ENCODE measurements around the gene KLHL18. TPM values are rescaled to one million over a fixed set of nuclear protein-coding genes. Genes with fewer than 3 reads are reported as not detected.
A peak's percentile ranks its signal among the peaks of the same experiment; 100 is the strongest.

The KLHL18 gene
- total RNA-seq, 1 donor from 2014 or later: 41.8 TPM

- H3K27ac Mint-ChIP-seq (ENCODE audit: unreplicated experiment): no peak overlapping the region
- no peaks in the 10 kb centered on the region for H3K9me3 Mint-ChIP-seq (ENCODE audit: unreplicated experiment)
- H3K27me3 Mint-ChIP-seq (ENCODE audit: unreplicated experiment): no peaks in the 10 kb centered on the region
- H3K4me1 Mint-ChIP-seq (ENCODE audit: unreplicated experiment): peaks cover 18% of the 10 kb centered on the region
- peaks cover 12% of the 10 kb centered on the region for H3K36me3 Mint-ChIP-seq (ENCODE audit: low read depth, unreplicated experiment)
- no peak for TF ChIP-seq CTCF (IDR thresholded peaks at IDR 0.05; ENCODE audit: unreplicated experiment)
- no peak for DNase-seq (ENCODE audit: low spot score)
- H3K4me3 Mint-ChIP-seq (ENCODE audit: unreplicated experiment): peak overlapping the region; percentile 60
These were observed 103.1 kb downstream of the KLHL18 start for GRCh38 chr3:47385796-47386195.

- no peak for TF ChIP-seq CTCF (IDR thresholded peaks at IDR 0.05; ENCODE audit: unreplicated experiment)
- H3K4me1 Mint-ChIP-seq (ENCODE audit: unreplicated experiment): peaks cover 9% of the 10 kb centered on the region
- DNase-seq (ENCODE audit: low spot score): no peak
- H3K27ac Mint-ChIP-seq (ENCODE audit: unreplicated experiment): no peak overlapping the region
- peaks cover 10% of the 10 kb centered on the region for H3K36me3 Mint-ChIP-seq (ENCODE audit: low read depth, unreplicated experiment)
- peaks cover 3% of the 10 kb centered on the region for H3K27me3 Mint-ChIP-seq (ENCODE audit: unreplicated experiment)
- H3K9me3 Mint-ChIP-seq (ENCODE audit: unreplicated experiment): no peaks in the 10 kb centered on the region
- no peak overlapping the region for H3K4me3 Mint-ChIP-seq (ENCODE audit: unreplicated experiment)
These were observed 110.2 kb downstream of the KLHL18 start for GRCh38 chr3:47392933-47393332.

- peak overlapping the region; percentile 83 for H3K27ac Mint-ChIP-seq (ENCODE audit: unreplicated experiment)
- peaks cover 6% of the 10 kb centered on the region for H3K36me3 Mint-ChIP-seq (ENCODE audit: low read depth, unreplicated experiment)
- peaks cover 3% of the 10 kb centered on the region for H3K27me3 Mint-ChIP-seq (ENCODE audit: unreplicated experiment)
- peak overlapping the region; percentile 57 for H3K4me3 Mint-ChIP-seq (ENCODE audit: unreplicated experiment)
- DNase-seq (ENCODE audit: low spot score): no peak
- no peak for TF ChIP-seq CTCF (IDR thresholded peaks at IDR 0.05; ENCODE audit: unreplicated experiment)
- H3K9me3 Mint-ChIP-seq (ENCODE audit: unreplicated experiment): no peaks in the 10 kb centered on the region
- H3K4me1 Mint-ChIP-seq (ENCODE audit: unreplicated experiment): peaks cover 9% of the 10 kb centered on the region
These were observed 111.6 kb downstream of the KLHL18 start for GRCh38 chr3:47394140-47394870.

GRCh38 chr3:47394881-47395280 is 112.1 kb downstream of the KLHL18 start:
- H3K4me1 Mint-ChIP-seq (ENCODE audit: unreplicated experiment): peaks cover 9% of the 10 kb centered on the region
- no peak for TF ChIP-seq CTCF (IDR thresholded peaks at IDR 0.05; ENCODE audit: unreplicated experiment)

More at GRCh38 chr3:47394881-47395280, 112.1 kb downstream of the KLHL18 start:
- Mint-ChIP-seq H3K9me3 (ENCODE audit: unreplicated experiment) (no peaks in the 10 kb centered on the region), H3K27ac (ENCODE audit: unreplicated experiment) (peak overlapping the region; percentile 48), H3K36me3 (ENCODE audit: low read depth, unreplicated experiment) (peaks cover 6% of the 10 kb centered on the region), H3K27me3 (ENCODE audit: unreplicated experiment) (peaks cover 3% of the 10 kb centered on the region), H3K4me3 (ENCODE audit: unreplicated experiment) (no peak overlapping the region)
- no peak for DNase-seq (ENCODE audit: low spot score)

Other genes starting within 250 kb of the KLHL18 start
- 51.4 TPM for gene SETD2, start 118.8 kb upstream of the KLHL18 start, total RNA-seq (ENCODE audit: unreplicated experiment)
- gene KIF9, start 145 bp upstream of the KLHL18 start, total RNA-seq (ENCODE audit: unreplicated experiment): 12.1 TPM
- gene PTPN23, start 98.1 kb downstream of the KLHL18 start, total RNA-seq (ENCODE audit: unreplicated experiment): 47.8 TPM
- gene SCAP, start 193.0 kb downstream of the KLHL18 start, total RNA-seq (ENCODE audit: unreplicated experiment): 88.6 TPM
- gene ELP6, start 230.8 kb downstream of the KLHL18 start, total RNA-seq (ENCODE audit: unreplicated experiment): 49.5 TPM